Ramos (cell line): ENCODE results near the gene MED27.

ENCODE experiments used
- in situ Hi-C: fragments of 300-500 bp; cut with MboI; formaldehyde crosslinking; loops from one replicate; pipeline ENCODE4 v1.14.3; 2022; ENCODE audit warnings: low sequenced_read_pairs; ENCODE audit not compliant: unreplicated experiment

The MED27 gene

DNA sequence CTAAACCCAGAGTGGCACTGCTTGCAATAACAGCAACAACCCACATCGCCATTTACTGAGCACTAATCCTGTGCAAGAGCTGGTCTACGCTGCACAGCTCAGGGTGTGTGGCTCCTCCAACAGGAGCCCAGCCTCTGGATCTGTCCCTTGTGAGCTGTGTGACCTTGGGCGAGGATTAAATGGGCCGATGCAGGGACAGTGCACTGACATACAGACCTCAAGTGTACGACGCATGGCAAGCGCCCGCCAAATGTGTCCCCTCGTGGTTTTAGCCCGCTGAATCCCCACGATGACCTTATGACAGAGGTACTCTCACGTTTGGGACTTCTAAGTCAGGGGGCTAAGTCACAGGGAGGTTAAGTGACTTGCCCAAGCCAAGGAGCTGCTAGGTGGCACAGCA, 209.5 kb downstream of the MED27 start:
- in situ Hi-C loops: no loop called here

DNA sequence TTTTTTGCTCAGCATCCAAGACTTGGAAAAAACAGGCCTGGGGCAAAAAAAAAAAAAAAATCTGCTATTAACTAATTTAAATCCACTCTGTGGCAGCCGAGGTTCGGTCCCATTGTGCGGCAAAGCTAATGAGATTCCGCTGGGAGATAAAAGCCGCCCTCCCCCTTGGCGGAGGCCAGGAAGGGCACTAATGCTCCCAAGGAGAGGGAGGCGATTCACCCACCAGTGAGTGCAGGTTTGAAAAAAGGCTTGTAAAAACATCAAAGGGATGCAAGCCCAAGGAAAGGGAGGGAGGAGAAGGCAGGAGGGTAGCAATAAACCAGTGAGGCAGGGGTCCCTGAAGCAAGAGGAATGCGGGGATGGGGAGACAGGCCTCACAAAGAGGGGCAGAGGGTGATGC, 210.3 kb downstream of the MED27 start:
- in situ Hi-C loops: no loop called here

DNA sequence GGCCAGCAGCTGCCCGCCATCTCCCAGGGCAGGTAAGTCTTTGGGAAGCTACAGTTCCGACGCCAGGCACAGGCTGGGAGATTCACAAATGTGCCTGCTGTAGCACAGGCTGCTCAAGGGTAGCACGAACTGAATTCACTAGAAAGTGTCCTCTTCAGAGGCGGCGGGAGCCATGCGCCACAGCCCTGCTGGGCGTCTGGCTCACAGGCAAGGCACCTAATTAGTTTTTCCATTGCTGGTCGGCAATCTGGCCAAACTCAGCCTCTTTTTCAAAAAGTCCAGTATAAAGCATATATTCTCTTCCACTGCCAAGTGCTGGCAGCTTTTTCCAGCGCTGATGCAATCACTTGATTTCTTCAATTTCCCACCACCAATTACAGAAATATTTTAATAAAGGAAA, 210.9 kb downstream of the MED27 start:
- in situ Hi-C loops: no loop called here

GRCh38 chr9:131867611-131868192, 212.0 kb downstream of the MED27 start:
- in situ Hi-C loops: no loop called here

GRCh38 chr9:131865446-131866195, 214.0 kb downstream of the MED27 start:
- in situ Hi-C loops: no loop called here

DNA sequence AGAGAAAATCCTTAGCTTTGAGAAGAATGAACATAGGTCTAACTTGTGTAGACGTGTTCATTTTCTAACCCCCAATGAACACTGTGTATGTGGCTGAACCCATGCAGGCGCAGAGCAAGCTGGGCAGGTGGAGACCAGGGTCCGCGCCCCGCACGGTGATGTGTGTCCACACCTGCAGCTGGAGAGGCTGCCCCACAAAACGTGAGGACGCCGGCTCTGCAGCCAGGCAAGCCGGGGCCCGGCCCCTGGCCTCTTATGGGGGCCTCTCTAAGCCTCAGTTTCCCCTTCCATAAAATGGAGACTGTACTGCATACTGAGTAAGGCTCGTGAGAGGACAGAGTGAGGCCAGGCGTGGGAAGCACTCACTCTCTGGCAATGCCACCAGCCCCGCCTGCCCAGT, 215.1 kb downstream of the MED27 start:
- in situ Hi-C loops: no loop called here

GRCh38 chr9:131863306-131863896, 216.3 kb downstream of the MED27 start:
- in situ Hi-C loops: no loop called here

GRCh38 chr9:131862261-131862660, 217.4 kb downstream of the MED27 start:
- in situ Hi-C loops: no loop called here

DNA sequence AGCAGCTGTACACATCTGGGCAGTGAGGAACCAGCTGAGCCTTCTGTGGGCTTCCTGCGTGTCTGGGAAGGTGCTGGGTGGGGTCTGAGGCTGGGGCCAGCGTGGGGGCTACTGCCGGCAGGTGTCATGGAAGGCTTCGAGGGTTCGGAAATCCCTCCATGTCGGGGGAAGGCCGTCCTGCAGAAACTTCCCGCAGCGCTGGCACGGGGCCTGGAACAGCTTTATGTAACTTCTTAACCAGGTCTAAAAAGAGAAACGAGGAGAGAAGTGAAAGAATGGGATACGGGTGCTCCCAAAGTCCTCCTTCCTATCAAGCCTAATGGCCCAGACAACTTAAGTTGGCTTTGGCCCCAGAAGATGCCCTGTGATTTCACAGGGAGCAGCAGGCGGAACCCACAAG, 219.2 kb downstream of the MED27 start:
- in situ Hi-C loops: no loop called here

DNA sequence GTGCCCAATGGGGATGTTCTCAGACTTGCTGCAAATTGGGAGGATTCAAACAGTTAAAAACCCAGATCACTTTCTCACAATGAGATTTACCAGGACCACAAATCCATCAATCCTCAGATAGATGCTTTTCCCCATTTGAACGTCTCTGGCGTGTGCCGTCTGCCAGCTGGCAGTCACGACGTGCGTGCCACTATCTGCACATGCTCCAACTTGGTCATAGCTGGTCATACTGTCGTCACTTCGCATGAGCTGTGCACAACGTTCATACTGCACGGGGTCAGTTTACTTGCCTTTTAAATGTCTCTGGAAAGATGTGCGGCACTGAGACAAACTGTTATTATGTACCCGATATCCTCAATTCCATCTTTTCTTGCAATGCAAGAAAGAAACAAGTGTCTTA, 221.5 kb downstream of the MED27 start:
- in situ Hi-C loops: no loop called here

DNA sequence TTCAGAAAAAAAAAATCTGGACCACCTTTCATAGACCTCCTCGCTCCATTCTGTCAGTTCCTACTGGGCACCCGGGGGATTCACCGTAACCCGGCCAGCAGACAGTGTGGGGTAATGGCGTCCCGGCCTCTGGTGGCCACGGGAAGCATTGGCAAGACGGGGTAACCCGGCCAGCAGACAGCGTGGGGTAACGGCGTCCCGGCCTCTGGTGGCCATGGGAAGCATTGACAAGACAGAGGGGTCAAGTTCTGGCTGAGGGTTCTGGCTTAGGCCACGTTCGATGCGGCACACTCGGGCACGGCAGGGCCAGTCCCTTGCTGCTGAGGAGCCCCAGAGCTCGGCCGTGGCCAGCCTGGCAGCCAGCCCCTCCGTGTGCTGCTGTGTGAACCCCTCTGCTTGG, 223.6 kb downstream of the MED27 start:
- in situ Hi-C loops: no loop called here

DNA sequence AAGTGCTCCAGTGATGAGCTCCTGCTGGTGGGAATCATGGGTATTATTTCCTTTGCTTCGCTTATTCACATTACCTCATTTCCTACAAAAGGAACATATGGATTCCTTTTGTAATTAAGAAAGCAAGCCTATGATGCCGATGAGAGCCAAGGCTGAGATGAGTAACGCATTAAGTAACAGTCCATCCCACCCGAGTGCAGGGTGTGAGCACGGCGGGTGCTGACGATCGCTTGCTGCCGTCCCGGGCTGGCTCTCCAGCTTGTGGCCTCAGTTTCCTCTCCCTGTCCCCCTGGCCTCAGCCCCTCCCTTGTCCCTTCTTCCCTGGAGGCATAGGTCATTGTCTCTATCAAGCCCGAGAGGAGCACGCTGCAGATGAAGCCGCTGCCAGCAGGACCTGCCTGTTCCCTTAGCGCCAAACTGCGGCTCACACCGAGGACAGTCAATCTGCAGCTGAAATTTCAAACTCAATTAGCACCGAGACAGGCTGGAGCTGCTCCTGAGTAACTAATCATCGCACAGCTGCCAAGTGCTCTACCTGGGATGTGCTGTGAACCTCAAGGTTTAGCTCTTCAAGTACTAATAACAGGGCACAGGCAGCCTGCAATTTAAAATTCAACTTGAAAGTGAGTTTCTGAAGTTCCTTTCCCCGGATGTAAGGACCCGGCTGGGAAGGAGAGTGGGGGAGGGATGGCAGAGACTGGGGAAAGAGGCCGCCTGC, 224.6 kb downstream of the MED27 start:
- in situ Hi-C loops: no loop called here

GRCh38 chr9:131854334-131854733, 225.3 kb downstream of the MED27 start:
- in situ Hi-C loops: no loop called here

GRCh38 chr9:131853434-131853833, 226.2 kb downstream of the MED27 start:
- in situ Hi-C loops: no loop called here

- in situ Hi-C loops: no loop called here
Observed at GRCh38 chr9:131851414-131851813, 228.3 kb downstream of the MED27 start.

DNA sequence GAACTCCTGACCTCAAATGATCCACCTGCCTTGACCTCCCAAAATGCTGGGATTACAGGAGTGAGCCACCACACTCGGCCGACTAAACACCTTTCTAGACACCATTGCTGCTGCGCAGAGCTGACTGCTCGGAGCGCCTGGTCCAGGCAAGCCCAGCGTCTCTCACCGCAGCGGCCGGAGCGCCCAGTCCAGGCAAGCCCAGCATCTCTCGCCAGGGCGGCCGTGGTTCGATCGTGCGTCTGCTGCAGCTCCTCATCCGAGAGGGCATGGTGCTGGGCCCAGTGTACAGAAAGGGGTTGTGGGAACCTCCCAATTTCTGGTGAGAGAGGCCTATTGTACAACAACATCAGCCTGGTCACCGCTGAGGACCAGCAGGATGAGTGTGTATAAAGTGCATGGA, 230.3 kb downstream of the MED27 start:
- in situ Hi-C loops: no loop called here

DNA sequence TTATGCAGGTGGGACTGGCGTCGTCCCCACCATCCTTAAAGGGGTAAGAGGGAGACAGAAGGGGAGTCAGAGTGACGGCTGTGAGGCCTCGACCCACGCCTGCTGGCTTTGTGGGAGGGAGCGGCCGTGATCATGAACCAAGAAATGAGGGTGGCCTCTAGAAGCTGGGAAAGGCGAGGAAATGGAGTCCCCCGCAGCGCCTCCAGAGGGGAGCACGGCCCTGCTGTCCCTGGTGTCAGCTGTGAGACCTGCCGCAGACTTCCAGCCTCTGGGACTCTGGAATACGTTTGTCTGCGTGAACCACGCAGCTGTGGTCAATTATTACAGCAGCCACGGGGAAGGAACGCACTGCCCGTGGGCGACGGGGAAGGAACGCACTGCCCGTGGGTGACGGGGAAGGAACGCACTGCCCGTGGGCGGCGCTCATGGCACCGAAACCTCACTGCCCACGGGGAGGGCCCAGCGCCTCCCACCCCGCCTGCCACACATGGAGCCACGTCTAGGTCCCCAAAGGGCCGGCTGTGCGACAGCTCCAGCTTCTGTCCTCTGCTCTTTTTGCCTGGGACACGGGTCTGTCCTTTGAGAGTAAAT, 231.0 kb downstream of the MED27 start:
- in situ Hi-C loops: no loop called here

- in situ Hi-C loops: no loop called here
Observed at GRCh38 chr9:131847665-131848354, 231.9 kb downstream of the MED27 start.

- in situ Hi-C loops: no loop called here
Observed at GRCh38 chr9:131845305-131846298, 234.1 kb downstream of the MED27 start.
